Activated T-helper 1 cell treated with anti-CD3 and anti-CD28 coated beads, Interleukin-12 subunit alpha, Interleukin-12 subunit beta, Interleukin-2, Interleukin-4 antibody, amounts not matched to agents 30 ng/mL and 10 ng/mL and 1 ng/mL, durations not matched to agents 14 hours and 24 hours and 36 hours (primary cell): ENCODE measurements around the gene CPT1B. TPM values are rescaled to one million over a fixed set of nuclear protein-coding genes. Genes with fewer than 3 reads are reported as not detected.
"Not testable (repeated sequence)": the region's sequence is repeated elsewhere in the genome, so short reads cannot be mapped to it uniquely, and the experiment has no call there.

ENCODE experiments used
- DNase-seq: peaks from one replicate; pipeline ENCODE4 v3.0.0; 2021; ENCODE audit warnings: low spot score
- H3K27ac Mint-ChIP-seq: one replicate; pipeline ENCODE4 v1.8.0; 2021; ENCODE audit warnings: mild to moderate bottlenecking, mixed read lengths
- H3K27me3 Mint-ChIP-seq: one replicate; pipeline ENCODE4 v1.8.0; 2022; ENCODE audit warnings: mild to moderate bottlenecking, moderate library complexity, mixed read lengths; ENCODE audit not compliant: insufficient read depth
- H3K36me3 Mint-ChIP-seq: one replicate; pipeline ENCODE4 v1.8.0; 2021; ENCODE audit warnings: low read depth, mixed read lengths
- H3K4me1 Mint-ChIP-seq: one replicate; pipeline ENCODE4 v1.8.0; 2021; ENCODE audit warnings: low read depth, mixed read lengths
- H3K4me3 Mint-ChIP-seq: one replicate; pipeline ENCODE4 v1.8.0; 2021; ENCODE audit warnings: mild to moderate bottlenecking, moderate library complexity, mixed read lengths
- H3K9me3 Mint-ChIP-seq: one replicate; pipeline ENCODE4 v1.8.0; 2021; ENCODE audit warnings: mixed read lengths
- intact Hi-C: fragments of 100-400 bp; cut with micrococcal nuclease; formaldehyde crosslinking; loops from one replicate; pipeline ENCODE4 v1.15.1; 2024
- total RNA-seq: library from RNA; stranded (reverse); gene quantifications from 2 replicates; pipeline ENCODE4 v1.2.3, GENCODE V29; 2022

The CPT1B gene
- total RNA-seq, 1 donor from 2014 or later = 68.2 TPM

DNA sequence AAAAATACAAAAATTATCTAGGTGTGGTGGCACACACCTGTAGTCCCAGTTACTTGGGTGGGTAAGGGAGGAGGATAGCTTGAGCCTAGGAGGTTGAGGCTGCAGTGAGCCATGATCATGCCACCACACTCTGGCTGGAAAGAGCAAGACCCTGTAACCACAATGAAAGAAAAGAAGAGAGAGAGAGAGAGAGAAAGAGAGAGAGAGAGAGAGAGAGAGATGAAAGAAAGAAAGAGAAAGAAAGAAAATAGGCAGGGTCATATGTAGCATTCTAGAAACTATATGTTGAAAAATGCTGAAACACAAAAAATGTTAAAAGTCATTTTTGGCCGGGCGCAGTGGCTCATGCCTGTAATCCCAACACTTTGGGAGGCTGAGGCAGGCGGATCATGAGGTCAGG lies 36.1 kb upstream of the CPT1B start:
- H3K36me3 Mint-ChIP-seq, H3K4me3 Mint-ChIP-seq, H3K4me1 Mint-ChIP-seq, DNase-seq, H3K27me3 Mint-ChIP-seq, H3K9me3 Mint-ChIP-seq, H3K27ac Mint-ChIP-seq, intact Hi-C loops: not testable (repeated sequence)

- intact Hi-C loops = no loop called here
- DNase-seq = no peak
- no peaks in the 10 kb centered on the region for H3K9me3 Mint-ChIP-seq
- no peaks in the 10 kb centered on the region for H3K4me1 Mint-ChIP-seq
- peaks cover 8% of the 10 kb centered on the region for H3K27me3 Mint-ChIP-seq
- H3K27ac Mint-ChIP-seq = no peak overlapping the region
- no peaks in the 10 kb centered on the region for H3K36me3 Mint-ChIP-seq
- no peak overlapping the region for H3K4me3 Mint-ChIP-seq
Observed at GRCh38 chr22:50613291-50613981, 35.2 kb upstream of the CPT1B start.

GRCh38 chr22:50612528-50613221 lies 34.4 kb upstream of the CPT1B start:
- Mint-ChIP-seq H3K4me3 (no peak overlapping the region), H3K4me1 (no peaks in the 10 kb centered on the region), H3K36me3 (no peaks in the 10 kb centered on the region), H3K9me3 (no peaks in the 10 kb centered on the region), H3K27me3 (peaks cover 8% of the 10 kb centered on the region), H3K27ac (no peak overlapping the region)
- DNase-seq = no peak
- intact Hi-C loops = no loop called here

- intact Hi-C loops = no loop called here
- Mint-ChIP-seq H3K36me3 (no peaks in the 10 kb centered on the region), H3K27ac (no peak overlapping the region), H3K27me3 (peaks cover 12% of the 10 kb centered on the region), H3K4me1 (no peaks in the 10 kb centered on the region), H3K4me3 (no peak overlapping the region), H3K9me3 (no peaks in the 10 kb centered on the region)
- DNase-seq = no peak
Observed at GRCh38 chr22:50612168-50612527, 33.9 kb upstream of the CPT1B start.

DNA sequence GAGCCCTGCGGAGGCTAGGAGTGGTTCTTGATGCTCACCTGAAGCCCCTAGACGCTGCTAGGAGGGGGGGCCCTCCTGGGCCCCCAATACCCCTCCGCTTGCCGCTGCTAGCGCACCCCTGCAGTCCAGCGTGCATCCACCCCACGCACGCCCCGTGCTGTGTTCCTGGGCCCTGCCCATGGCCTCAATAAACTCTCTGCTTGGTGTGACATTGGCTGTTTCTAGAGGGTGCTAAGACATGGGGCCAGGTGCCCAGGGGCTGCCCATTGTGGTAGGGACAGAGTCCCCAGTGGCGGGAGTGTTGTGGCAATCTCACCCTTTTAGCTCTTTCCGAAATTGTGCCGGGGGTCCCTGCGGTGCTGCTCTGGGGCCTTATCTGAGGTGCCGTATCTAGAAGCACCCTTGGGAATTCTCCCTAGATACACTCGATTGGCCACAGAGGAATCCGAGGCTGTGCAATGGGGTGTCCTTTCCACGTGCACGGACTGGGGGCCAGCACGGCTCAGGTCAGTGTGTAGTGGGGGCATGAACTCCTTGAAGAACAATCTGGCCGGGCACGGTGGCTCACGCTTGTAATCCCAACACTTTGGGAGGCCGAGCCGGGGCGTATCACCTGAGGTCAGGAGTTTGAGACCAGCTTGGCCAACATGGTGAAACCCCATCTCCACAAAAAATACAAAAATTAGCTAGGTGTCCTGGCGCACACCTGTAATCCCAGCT lies 33.3 kb upstream of the CPT1B start:
- no peak overlapping the region for H3K27ac Mint-ChIP-seq
- H3K4me1 Mint-ChIP-seq = no peaks in the 10 kb centered on the region
- no peaks in the 10 kb centered on the region for H3K36me3 Mint-ChIP-seq
- intact Hi-C loops = no loop called here
- no peak for DNase-seq
- H3K9me3 Mint-ChIP-seq = no peaks in the 10 kb centered on the region
- peaks cover 13% of the 10 kb centered on the region for H3K27me3 Mint-ChIP-seq
- no peak overlapping the region for H3K4me3 Mint-ChIP-seq

DNA sequence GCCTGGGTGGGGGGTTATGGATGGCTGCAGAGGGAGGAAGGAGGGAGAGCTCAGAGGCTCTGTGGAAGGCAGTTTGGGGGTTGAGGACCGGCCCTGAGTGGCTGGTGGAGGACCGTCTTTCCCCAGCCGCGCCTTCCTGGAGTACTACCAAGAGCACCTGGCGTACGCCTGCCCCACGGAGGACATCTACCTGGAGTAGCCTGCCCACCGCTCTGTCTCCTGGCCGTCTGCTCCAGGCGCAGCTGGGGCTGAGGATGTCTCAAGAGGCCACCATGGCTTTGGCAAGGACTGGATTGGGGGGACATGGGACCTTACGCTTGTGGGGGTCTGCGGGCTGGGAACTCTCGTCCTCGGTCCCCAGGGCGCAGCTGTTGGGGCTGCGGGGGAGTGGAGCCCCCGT lies 32.4 kb upstream of the CPT1B start:
- Mint-ChIP-seq H3K27ac (no peak overlapping the region), H3K4me1 (no peaks in the 10 kb centered on the region), H3K4me3 (no peak overlapping the region), H3K36me3 (no peaks in the 10 kb centered on the region), H3K27me3 (peaks cover 17% of the 10 kb centered on the region), H3K9me3 (no peaks in the 10 kb centered on the region)
- intact Hi-C loops = no loop called here
- DNase-seq = no peak

DNA sequence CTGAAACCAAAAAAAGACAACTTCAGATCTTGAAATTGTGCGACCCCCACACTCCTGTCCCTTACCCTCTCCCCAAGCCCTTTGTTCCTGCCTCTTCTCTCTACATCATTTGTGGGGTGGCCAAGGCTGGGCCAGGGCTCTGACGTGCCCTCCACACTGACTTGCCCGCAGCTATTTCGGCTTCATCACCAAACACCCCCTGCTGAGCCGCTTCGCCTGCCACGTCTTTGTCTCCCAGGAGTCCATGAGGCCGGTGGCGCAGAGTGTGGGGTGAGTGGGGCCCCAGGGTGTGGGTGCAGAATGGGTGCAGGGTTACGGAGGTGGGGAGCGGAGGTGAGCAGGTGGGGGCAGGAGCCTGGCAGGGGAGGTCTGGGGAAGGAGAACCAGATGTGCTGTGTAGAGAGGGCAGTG lies 31.8 kb upstream of the CPT1B start:
- no peaks in the 10 kb centered on the region for H3K4me1 Mint-ChIP-seq
- H3K36me3 Mint-ChIP-seq = no peaks in the 10 kb centered on the region
- no peaks in the 10 kb centered on the region for H3K9me3 Mint-ChIP-seq
- no peak for DNase-seq
- peaks cover 12% of the 10 kb centered on the region for H3K27me3 Mint-ChIP-seq
- H3K4me3 Mint-ChIP-seq = no peak overlapping the region
- H3K27ac Mint-ChIP-seq = no peak overlapping the region
- intact Hi-C loops = no loop called here

DNA sequence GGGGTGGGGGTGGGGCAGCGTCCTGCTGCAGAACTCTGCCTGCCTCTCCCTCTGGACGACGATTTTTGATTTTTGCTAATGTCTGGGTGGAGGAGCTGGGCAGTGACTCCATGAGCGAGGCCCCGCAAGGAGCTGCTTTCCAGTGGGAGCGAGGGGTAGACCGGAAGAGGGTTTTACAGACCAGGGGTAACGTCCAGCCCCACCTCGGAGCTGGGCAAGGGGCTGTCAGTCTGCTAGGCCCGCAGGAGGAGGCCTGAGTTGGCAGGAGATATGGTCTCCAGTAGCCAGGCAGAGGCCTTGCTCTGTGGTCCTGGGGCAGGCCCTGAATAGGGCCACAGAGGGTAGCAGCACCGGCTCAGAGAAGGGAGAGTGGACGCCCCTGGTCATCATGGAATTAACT lies 31.4 kb upstream of the CPT1B start:
- no peaks in the 10 kb centered on the region for H3K9me3 Mint-ChIP-seq
- no peaks in the 10 kb centered on the region for H3K4me1 Mint-ChIP-seq
- H3K27ac Mint-ChIP-seq = no peak overlapping the region
- no peaks in the 10 kb centered on the region for H3K36me3 Mint-ChIP-seq
- H3K27me3 Mint-ChIP-seq = peaks cover 12% of the 10 kb centered on the region
- intact Hi-C loops = no loop called here
- H3K4me3 Mint-ChIP-seq = no peak overlapping the region
- no peak for DNase-seq

GRCh38 chr22:50608996-50609395 lies 30.8 kb upstream of the CPT1B start:
- Mint-ChIP-seq H3K36me3 (no peaks in the 10 kb centered on the region), H3K27ac (no peak overlapping the region), H3K9me3 (no peaks in the 10 kb centered on the region), H3K27me3 (peaks cover 11% of the 10 kb centered on the region), H3K4me1 (no peaks in the 10 kb centered on the region), H3K4me3 (no peak overlapping the region)
- no peak for DNase-seq
- intact Hi-C loops = no loop called here

DNA sequence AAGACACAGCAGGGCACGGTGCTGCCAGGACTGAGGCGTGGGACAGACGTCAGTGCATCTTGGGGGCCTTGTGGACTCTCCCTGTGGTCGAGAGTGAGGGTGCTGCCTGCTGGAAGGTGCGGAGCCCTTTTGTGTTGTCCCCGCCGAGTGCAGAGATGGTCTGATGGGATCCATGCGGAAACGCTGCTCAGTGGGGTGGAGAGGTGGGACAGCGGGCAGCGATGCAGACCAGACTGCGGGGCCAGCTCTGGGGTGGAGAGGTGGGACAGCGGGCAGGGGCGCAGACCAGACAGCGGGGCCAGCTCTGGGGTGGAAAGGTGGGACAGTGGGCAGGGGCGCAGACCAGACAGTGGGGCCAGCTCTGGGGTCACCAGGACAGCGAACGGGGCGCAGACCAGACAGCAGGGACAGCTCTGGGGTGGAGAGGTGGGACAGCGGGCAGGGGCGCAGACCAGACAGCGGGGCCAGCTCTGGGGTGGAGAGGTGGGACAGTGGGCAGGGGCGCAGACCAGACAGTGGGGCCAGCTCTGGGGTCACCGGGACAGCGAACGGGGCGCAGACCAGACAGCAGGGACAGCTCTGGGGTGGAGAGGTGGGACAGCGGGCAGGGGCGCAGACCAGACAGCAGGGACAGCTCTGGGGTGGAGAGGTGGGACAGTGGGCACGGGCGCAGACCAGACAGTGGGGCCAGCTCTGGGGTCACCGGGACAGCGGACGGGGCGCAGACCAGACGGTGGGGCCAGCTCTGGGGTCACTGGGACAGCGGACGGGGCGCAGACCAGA lies 30.0 kb upstream of the CPT1B start:
- H3K36me3 Mint-ChIP-seq, H3K4me1 Mint-ChIP-seq, H3K27ac Mint-ChIP-seq, DNase-seq, intact Hi-C loops, H3K9me3 Mint-ChIP-seq, H3K4me3 Mint-ChIP-seq: not testable (repeated sequence)
- peaks cover 14% of the 10 kb centered on the region for H3K27me3 Mint-ChIP-seq

DNA sequence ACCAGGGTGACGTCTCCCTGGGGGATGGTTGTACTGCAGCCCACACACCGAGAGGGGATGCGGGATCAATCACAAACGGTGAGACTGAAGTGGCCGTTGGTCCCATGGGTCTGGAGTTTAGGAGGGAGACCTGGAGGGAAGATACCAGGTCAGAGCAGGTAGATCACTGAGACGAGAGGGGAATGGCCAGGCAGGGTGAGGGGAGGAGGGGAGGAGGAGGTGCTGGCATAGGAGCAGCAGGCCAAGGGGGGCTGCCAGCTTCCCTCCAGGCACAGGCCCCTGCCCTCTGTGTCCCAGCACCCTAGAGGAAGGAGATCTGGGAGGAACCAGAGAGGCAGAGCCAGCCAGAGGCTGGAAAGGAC lies 29.4 kb upstream of the CPT1B start:
- Mint-ChIP-seq H3K4me3 (no peak overlapping the region), H3K9me3 (no peaks in the 10 kb centered on the region), H3K27me3 (peaks cover 19% of the 10 kb centered on the region), H3K4me1 (no peaks in the 10 kb centered on the region), H3K27ac (no peak overlapping the region), H3K36me3 (no peaks in the 10 kb centered on the region)
- intact Hi-C loops = no loop called here
- DNase-seq = no peak

- intact Hi-C loops = no loop called here
- H3K4me1 Mint-ChIP-seq = no peaks in the 10 kb centered on the region
- H3K27ac Mint-ChIP-seq = no peak overlapping the region
- no peaks in the 10 kb centered on the region for H3K36me3 Mint-ChIP-seq
- H3K4me3 Mint-ChIP-seq = no peak overlapping the region
- peaks cover 24% of the 10 kb centered on the region for H3K27me3 Mint-ChIP-seq
- H3K9me3 Mint-ChIP-seq = no peaks in the 10 kb centered on the region
- DNase-seq = no peak
Observed at GRCh38 chr22:50606946-50607658, 28.9 kb upstream of the CPT1B start.
